GM12891 (cell line): ENCODE data around the gene ZNF644.

Source experiments
- DNase-seq: peaks from one replicate; pipeline ENCODE4 v3.0.0; 2011; ENCODE audit warnings: low spot score; ENCODE audit not compliant: insufficient read length
- FAIRE-seq: peaks from 2 replicates; lab custom pipeline; 2011; peaks lifted over from hg19 to GRCh38; lab: Jason Lieb, UNC
- PAX5 ChIP-seq: IDR thresholded peaks from 2 replicates; pipeline ENCODE4 v1.6.1; 2011; ENCODE audit warnings: low read length, moderate library complexity, mild to moderate bottlenecking; ENCODE audit not compliant: insufficient read depth, severe bottlenecking
- POLR2A ChIP-seq: IDR thresholded peaks from 2 replicates; pipeline ENCODE4 v1.6.1; 2011; ENCODE audit warnings: low read depth, low read length, control low read depth
- POLR2AphosphoS5 ChIP-seq: IDR thresholded peaks from 2 replicates; pipeline ENCODE4 v1.6.1; 2011; ENCODE audit warnings: low read depth, low read length, control low read depth
- POU2F2 ChIP-seq: IDR thresholded peaks from 2 replicates; pipeline ENCODE4 v1.6.1; 2011; ENCODE audit warnings: low read depth, mild to moderate bottlenecking, control low read depth, low read length, moderate library complexity
- SPI1 ChIP-seq: IDR thresholded peaks from 2 replicates; pipeline ENCODE4 v1.6.1; 2011; ENCODE audit warnings: low read depth, low read length, control low read depth
- TAF1 ChIP-seq: IDR thresholded peaks from 2 replicates; pipeline ENCODE4 v1.6.1; 2011; ENCODE audit warnings: low read depth, low read length, control low read depth

ZNF644 gene

DNA sequence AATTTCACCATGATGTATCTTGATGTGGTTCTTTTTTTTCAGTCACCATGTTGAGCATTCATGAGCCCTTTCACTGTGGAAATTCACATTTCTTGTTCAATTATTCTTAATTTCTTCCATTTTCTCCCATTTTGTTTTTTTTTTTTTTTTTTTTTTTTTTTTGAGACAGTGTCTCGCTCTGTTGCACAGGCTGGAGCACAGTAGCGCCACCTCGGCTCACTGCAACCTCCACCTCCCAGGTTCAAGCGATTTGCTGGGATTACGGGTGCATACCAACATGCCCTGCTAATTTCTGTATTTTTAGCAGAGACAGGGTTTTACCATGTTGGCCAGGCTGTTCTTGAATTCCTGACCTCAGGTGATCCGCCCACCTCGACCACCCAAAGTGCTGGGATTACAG is 14.7 kb downstream of the ZNF644 start:
- TF ChIP-seq POLR2A (no peak), POU2F2 (no peak), POLR2AphosphoS5 (no peak), SPI1 (no peak), PAX5 (no peak), TAF1 (no peak)
- DNase-seq (no peak), FAIRE-seq (no peak)

DNA sequence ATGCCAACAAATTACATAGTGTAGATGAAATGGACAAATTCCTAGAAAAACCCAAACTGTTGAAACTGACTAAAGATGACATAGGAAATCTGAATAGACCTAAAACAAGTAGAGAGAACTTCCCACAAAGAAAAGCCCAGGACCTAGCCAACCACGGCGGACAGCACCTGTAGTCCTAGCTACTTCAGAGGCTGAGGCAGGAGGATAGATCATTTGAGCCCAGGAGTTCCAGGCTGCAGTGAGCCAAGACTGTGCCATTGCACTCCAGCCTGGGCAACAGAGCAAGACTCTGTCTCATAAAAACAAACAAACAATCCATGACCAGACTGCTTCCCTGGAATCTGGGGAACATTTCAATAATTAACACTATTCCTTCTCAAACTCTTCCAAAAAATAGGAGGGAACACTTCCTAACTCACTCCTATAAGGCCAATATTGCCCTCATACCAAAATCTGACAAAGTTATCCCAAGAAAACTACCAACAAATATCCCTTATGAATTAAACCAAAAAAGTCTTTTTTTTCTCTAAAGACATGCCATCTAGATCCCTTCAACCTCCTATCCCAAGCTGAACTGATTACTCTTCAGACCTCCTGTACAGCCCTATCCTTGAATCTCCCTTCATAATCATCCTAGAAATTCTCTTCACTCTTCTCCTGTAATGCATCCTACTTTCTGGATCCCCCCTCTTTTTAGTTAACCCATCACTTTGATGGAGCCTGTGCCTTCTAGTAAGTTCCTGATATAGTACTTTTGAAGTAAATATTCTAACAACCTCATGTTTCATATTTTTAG is 15.5 kb downstream of the ZNF644 start:
- TF ChIP-seq POLR2A (no peak), SPI1 (no peak), POLR2AphosphoS5 (no peak; the same call in 1 of the 2 replicates), TAF1 (no peak), PAX5 (no peak), POU2F2 (no peak)
- DNase-seq (no peak), FAIRE-seq (no peak)

DNA sequence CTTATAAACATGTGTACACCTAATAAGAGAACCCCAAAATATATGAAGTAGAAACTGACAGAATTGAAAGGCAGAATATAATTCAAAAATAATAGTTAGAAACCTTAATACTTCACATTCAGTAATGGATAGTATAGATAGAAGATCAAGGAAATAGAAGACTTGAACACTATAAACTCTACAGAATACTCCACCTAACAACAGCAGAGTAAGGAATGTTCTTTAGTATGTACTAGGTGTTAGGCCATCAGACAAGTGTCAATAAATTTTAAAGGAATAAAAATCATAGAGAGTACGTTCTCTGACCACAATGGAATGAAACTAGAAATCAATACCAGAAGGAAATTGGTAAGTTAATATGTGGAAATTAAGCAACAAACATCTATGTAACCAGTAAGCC is 16.6 kb downstream of the ZNF644 start:
- no peak for DNase-seq
- FAIRE-seq = no peak
- TF ChIP-seq PAX5 (no peak), POLR2AphosphoS5 (no peak)

DNA sequence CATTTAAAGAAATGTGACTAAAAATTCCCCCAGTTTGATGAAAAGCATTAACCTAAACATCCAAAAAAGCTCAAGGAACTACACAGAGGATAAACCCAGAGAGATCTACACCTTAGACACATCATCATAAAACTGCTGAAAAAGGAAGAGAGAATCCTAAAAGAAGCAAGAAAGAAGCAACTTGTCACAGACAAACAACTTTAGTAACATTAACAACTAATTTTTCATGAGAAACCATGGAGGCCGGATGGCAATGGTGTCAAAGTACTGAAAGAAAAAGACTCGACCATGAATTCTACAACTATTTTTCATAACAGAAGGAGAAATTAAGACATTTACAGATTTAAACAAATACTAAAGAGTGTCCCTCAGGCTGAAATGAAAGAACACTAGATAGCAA is 17.7 kb downstream of the ZNF644 start:
- FAIRE-seq = no peak
- TF ChIP-seq POLR2AphosphoS5 = no peak
- no peak for TF ChIP-seq POLR2A
- no peak for TF ChIP-seq POU2F2
- no peak for TF ChIP-seq PAX5
- TF ChIP-seq TAF1 = no peak
- TF ChIP-seq SPI1 = no peak
- DNase-seq = no peak

DNA sequence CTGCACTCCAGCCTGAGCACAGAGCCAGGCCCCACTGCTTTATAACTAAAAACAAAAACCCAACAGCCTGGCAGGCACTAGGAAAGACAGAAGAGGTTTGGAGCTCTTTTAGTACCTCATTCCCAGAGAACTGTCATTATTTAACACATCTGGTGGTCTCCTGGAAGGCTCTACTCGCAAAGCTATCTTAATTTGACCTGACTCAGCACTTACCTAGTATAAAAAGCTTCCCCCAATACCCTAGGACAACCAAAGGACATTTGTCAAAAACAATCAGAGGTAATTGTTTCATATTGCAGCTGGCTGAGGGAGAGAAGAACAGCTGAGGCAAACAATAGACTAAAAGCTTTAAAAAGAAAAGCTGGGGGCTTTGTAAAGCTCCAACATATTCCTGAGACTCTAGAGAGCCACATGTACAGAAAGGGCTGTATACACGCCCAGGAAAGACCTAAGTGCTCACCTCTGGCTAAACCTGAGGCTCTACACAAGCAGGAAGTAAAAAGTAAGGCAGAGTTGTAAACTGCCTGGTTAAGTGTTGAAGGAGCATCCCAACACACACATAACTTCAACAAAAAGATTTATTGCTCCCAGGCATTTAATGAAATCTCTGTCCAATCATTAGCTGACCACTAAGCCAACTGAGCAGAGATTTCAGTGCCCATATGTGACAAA is 25.0 kb downstream of the ZNF644 start:
- TF ChIP-seq SPI1 = no peak
- no peak for TF ChIP-seq TAF1
- TF ChIP-seq POLR2AphosphoS5 = no peak
- TF ChIP-seq POU2F2 = no peak
- no peak for TF ChIP-seq PAX5
- no peak for TF ChIP-seq POLR2A
- FAIRE-seq (no peak), DNase-seq (no peak)

DNA sequence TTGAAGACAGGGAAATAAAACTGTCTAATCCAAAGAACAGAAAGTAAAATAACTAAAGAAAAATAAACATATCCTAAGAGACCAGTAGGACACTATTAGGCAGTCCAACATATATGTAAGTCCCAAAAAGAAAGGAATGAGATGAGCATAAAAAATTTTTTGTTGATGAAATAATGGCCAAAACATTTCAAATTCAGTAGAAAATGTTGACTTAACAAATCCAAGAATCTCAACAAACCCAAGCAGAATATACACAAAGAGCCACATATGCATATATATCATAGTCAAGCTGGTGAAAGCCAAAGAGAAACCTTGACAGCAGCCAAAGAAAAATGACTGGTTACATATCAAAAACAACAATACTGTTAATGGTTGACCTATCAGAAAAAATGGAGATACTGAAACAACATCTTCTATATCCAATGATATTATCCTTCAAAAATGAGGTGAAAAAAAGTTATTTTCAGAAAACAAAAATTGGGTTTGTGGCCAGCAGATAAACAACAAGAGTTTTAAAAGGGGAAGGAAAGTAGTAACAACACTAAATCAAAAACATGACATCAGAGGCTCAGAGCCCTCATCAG is 26.4 kb downstream of the ZNF644 start:
- no peak for FAIRE-seq
- no peak for TF ChIP-seq POLR2AphosphoS5
- TF ChIP-seq POU2F2 = no peak
- no peak for TF ChIP-seq SPI1
- TF ChIP-seq POLR2A = no peak
- TF ChIP-seq TAF1 = no peak
- no peak for TF ChIP-seq PAX5
- DNase-seq = no peak

DNA sequence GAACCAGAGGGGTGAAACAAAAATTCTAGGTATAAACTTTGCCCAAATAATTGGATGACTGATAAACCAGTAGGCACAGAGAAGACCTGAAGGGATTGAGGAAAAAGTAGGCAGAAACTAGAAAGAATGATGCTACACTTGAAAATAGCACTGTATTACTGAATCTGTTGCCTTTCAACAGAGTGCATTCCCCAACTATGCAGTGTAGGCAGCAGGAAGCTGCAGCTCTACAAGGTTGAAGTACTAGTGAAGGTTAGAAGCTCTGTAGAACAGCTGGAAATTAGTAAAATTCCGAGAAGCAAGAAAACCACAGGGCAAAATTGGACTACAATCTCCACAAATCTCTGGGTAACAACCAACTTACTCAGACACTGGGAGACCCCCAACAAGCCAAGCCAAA is 27.4 kb downstream of the ZNF644 start:
- TF ChIP-seq POLR2A (no peak), POLR2AphosphoS5 (no peak), PAX5 (no peak), SPI1 (no peak), POU2F2 (no peak), TAF1 (no peak)
- DNase-seq = no peak
- FAIRE-seq = no peak

DNA sequence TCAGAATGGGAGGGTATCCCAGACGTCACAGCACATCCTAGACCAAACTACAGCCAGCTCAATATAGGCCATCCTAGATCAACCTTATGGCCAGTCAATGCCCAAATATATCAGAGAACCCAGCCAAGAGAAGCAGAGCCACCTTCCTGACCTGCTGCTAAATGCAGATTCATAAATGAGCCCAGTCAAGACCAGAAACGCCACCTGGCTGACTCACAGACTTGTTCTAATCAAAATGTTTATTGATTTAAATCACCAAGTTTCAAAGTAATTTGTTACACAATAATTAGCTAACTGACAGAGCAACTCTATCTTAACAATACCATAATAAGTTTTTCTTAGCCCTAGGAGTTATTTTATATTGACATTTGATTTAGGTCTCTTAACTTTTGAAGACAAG is 28.6 kb downstream of the ZNF644 start:
- FAIRE-seq (no peak), DNase-seq (no peak)
- no peak for TF ChIP-seq POLR2AphosphoS5
- TF ChIP-seq TAF1 = no peak
- TF ChIP-seq POLR2A = no peak
- no peak for TF ChIP-seq SPI1
- TF ChIP-seq PAX5 = no peak
- no peak for TF ChIP-seq POU2F2

DNA sequence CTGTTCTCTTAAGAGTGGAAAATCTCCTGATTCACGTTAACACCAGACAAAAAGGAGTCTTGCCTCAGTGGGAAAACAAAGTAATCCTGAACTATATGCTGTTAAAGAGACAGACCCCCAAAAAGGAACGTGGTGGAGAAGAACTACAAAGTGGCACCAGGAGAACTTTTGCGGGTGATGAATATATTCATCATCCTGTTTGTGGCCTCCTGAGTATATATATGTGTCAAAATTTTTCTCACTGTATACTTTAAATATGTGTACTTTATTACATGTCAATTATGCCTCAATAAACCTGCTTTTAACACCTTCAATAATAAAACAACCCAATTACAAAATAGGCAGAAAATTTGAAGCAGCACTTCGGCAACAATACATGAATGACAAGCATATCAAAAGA is 31.1 kb downstream of the ZNF644 start:
- no peak for FAIRE-seq
- no peak for DNase-seq
- no peak for TF ChIP-seq SPI1
- TF ChIP-seq POU2F2 = no peak
- TF ChIP-seq POLR2AphosphoS5 = no peak
- TF ChIP-seq PAX5 = no peak
- TF ChIP-seq TAF1 = no peak
- TF ChIP-seq POLR2A = no peak
